Muscle layer of colon (tissue), 2 donors: ENCODE results near the gene RGS11.

Source experiments
- H3K27ac ChIP-seq: one replicate; pipeline ENCODE4 v1.7.0; 2013; ENCODE audit warnings: low read depth, mild to moderate bottlenecking, low read length, moderate library complexity
- H3K27me3 ChIP-seq, 2 donors: one replicate each; pipeline ENCODE4 v1.7.0; 2013; ENCODE audit warnings: low read length in 2 of 2, mild to moderate bottlenecking in 2 of 2; ENCODE audit not compliant: insufficient read depth in 2 of 2, control insufficient read depth in 1 of 2
- H3K36me3 ChIP-seq: one replicate; pipeline ENCODE4 v1.7.0; 2013; ENCODE audit warnings: mild to moderate bottlenecking, low read length; ENCODE audit not compliant: insufficient read depth
- H3K4me1 ChIP-seq: one replicate; pipeline ENCODE4 v1.7.0; 2013; ENCODE audit warnings: mild to moderate bottlenecking, low read length; ENCODE audit not compliant: insufficient read depth
- H3K4me3 ChIP-seq, 2 donors: one replicate each; pipeline ENCODE4 v1.7.0; 2013; ENCODE audit warnings: low read length in 2 of 2, low read depth in 1 of 2, mild to moderate bottlenecking in 1 of 2, moderate library complexity in 1 of 2
- H3K9ac ChIP-seq: one replicate; pipeline ENCODE4 v1.7.0; 2013; ENCODE audit warnings: low read length
- H3K9me3 ChIP-seq: one replicate; pipeline ENCODE4 v1.7.0; 2013; ENCODE audit warnings: mild to moderate bottlenecking, low read length
- donor health status: abdominal sarcoma.
- donor health status: Adenocarcinoma of cecum.

Gene RGS11

GRCh38 chr16:275786-276232 lies at the start of gene RGS11:
RGS11 (minus strand) TSS chr16:275944; CDS start chr16:275911, 33 bp downstream.
- no peak within 1 kb of the TSS for H3K27ac ChIP-seq
- peak within 1 kb of the TSS; percentile 53 to 64 for H3K4me3 ChIP-seq

GRCh38 chr16:324451-325334 lies 48.9 kb upstream of the RGS11 start:
- Histone ChIP-seq H3K4me3 (no peak overlapping the region), H3K9me3 (no peaks in the 10 kb centered on the region), H3K4me1 (peaks cover 4% of the 10 kb centered on the region), H3K27ac (no peak overlapping the region), H3K27me3 (no peaks in the 10 kb centered on the region), H3K9ac (no peak overlapping the region), H3K36me3 (no peaks in the 10 kb centered on the region)

More at GRCh38 chr16:275786-276232, at the start of gene RGS11:
- H3K4me1 ChIP-seq: no peaks in the 10 kb centered on the region
- no peaks in the 10 kb centered on the region for H3K36me3 ChIP-seq
- no peaks in the 10 kb centered on the region for H3K9me3 ChIP-seq
- H3K27me3 ChIP-seq: peaks cover 0 to 30% of the 10 kb centered on the region in 2 donors
- H3K9ac ChIP-seq: no peak within 1 kb of the TSS

- Histone ChIP-seq H3K4me1 (peaks cover 4% of the 10 kb centered on the region), H3K36me3 (no peaks in the 10 kb centered on the region), H3K4me3 (no peak overlapping the region), H3K27ac (no peak overlapping the region), H3K9me3 (no peaks in the 10 kb centered on the region), H3K9ac (no peak overlapping the region), H3K27me3 (no peaks in the 10 kb centered on the region)
These were observed 48.4 kb upstream of the RGS11 start for GRCh38 chr16:324201-324450.

GRCh38 chr16:322476-323143 lies 46.9 kb upstream of the RGS11 start:
- H3K9me3 ChIP-seq: no peaks in the 10 kb centered on the region
- no peaks in the 10 kb centered on the region for H3K36me3 ChIP-seq
- H3K27ac ChIP-seq: no peak overlapping the region
- no peak overlapping the region for H3K4me3 ChIP-seq
- peaks cover 4% of the 10 kb centered on the region for H3K4me1 ChIP-seq
- H3K27me3 ChIP-seq: no peaks in the 10 kb centered on the region
- H3K9ac ChIP-seq: no peak overlapping the region

GRCh38 chr16:321532-321931 lies 45.8 kb upstream of the RGS11 start:
- Histone ChIP-seq H3K4me3 (no peak overlapping the region), H3K27me3 (no peaks in the 10 kb centered on the region), H3K9me3 (no peaks in the 10 kb centered on the region), H3K27ac (no peak overlapping the region), H3K4me1 (peaks cover 4% of the 10 kb centered on the region), H3K9ac (no peak overlapping the region), H3K36me3 (no peaks in the 10 kb centered on the region)

- Histone ChIP-seq H3K27me3 (no peaks in the 10 kb centered on the region), H3K9ac (no peak overlapping the region), H3K4me1 (no peaks in the 10 kb centered on the region), H3K27ac (no peak overlapping the region), H3K36me3 (no peaks in the 10 kb centered on the region), H3K4me3 (no peak overlapping the region), H3K9me3 (no peaks in the 10 kb centered on the region)
These were observed 44.5 kb upstream of the RGS11 start for GRCh38 chr16:320206-320605.

GRCh38 chr16:318628-319027 lies 42.9 kb upstream of the RGS11 start:
- no peaks in the 10 kb centered on the region for H3K4me1 ChIP-seq
- H3K4me3 ChIP-seq: no peak overlapping the region
- H3K9ac ChIP-seq: no peak overlapping the region
- peaks cover 7% of the 10 kb centered on the region for H3K36me3 ChIP-seq
- H3K27ac ChIP-seq: no peak overlapping the region
- H3K9me3 ChIP-seq: no peaks in the 10 kb centered on the region
- H3K27me3 ChIP-seq: no peaks in the 10 kb centered on the region

- Histone ChIP-seq H3K9me3 (no peaks in the 10 kb centered on the region), H3K9ac (no peak overlapping the region), H3K4me1 (no peaks in the 10 kb centered on the region), H3K27ac (no peak overlapping the region), H3K27me3 (no peaks in the 10 kb centered on the region), H3K36me3 (peaks cover 14% of the 10 kb centered on the region), H3K4me3 (no peak overlapping the region)
These were observed 41.8 kb upstream of the RGS11 start for GRCh38 chr16:317583-317982.

GRCh38 chr16:316741-317464 lies 41.2 kb upstream of the RGS11 start:
- Histone ChIP-seq H3K27ac (no peak overlapping the region), H3K27me3 (no peaks in the 10 kb centered on the region), H3K9me3 (no peaks in the 10 kb centered on the region), H3K36me3 (peaks cover 21% of the 10 kb centered on the region), H3K9ac (no peak overlapping the region), H3K4me1 (no peaks in the 10 kb centered on the region), H3K4me3 (no peak overlapping the region)

- peaks cover 26% of the 10 kb centered on the region for H3K36me3 ChIP-seq
- no peaks in the 10 kb centered on the region for H3K4me1 ChIP-seq
- H3K27ac ChIP-seq: no peak overlapping the region
- no peaks in the 10 kb centered on the region for H3K27me3 ChIP-seq
- no peak overlapping the region for H3K9ac ChIP-seq
- no peak overlapping the region for H3K4me3 ChIP-seq
- no peaks in the 10 kb centered on the region for H3K9me3 ChIP-seq
These were observed 39.1 kb upstream of the RGS11 start for GRCh38 chr16:314795-315299.

- H3K27me3 ChIP-seq: no peaks in the 10 kb centered on the region
- no peaks in the 10 kb centered on the region for H3K4me1 ChIP-seq
- H3K9me3 ChIP-seq: no peaks in the 10 kb centered on the region
- H3K36me3 ChIP-seq: peaks cover 31% of the 10 kb centered on the region
- no peak overlapping the region for H3K27ac ChIP-seq
- H3K9ac ChIP-seq: no peak overlapping the region
- no peak overlapping the region for H3K4me3 ChIP-seq
These were observed 38.6 kb upstream of the RGS11 start for GRCh38 chr16:314351-314750.
